Measurements from ENCODE around the gene CYP2W1. TPM values are rescaled to one million over a fixed set of nuclear protein-coding genes. Genes with fewer than 3 reads are reported as not detected.
A peak's percentile ranks its signal among the peaks of the same experiment; 100 is the strongest.

Gene CYP2W1
- total and polyA plus RNA-seq, 11 donors = not detected

DNA sequence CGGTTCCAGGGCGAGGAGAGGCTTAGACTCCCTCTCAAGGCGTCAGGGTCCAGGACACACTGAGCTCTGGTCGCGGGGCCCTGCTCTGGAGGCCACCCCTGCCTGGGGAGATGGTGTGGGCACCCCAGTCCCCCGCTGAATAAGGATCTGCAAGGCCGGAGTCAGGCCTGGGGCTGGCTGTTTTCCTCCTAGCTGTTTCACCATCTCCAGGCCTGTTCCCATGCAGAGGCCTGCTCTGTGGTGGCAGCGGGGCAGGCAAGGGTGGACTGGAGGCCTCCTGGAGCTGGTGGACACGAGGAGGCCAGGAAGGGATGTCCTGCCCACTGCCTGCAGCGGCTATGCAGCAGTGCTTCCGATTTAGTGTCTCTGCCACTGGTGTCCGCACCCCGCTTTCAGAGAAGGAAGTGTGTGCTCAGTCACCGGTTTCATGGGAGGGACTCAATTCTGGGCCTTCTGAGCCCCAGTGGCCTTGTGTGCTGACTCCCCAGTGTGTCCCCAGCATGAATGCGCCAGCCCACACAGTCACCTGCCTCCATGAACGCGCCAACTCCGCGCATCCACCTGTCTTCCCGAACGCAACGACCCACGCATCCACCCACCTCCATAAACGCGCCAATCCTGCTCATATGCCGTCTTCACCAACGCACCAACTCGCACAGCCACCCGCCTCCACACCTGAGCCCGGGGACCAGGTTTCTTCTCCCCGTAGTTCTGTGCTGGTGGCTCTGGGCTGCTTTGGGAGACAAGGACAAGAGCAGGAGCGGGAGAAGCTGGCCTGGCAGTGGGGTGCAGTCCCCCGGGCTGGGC lies 46.9 kb downstream of the CYP2W1 start:
- intact Hi-C loops (cut with DNase I) = loop anchor here in 3 of 10 donors (2.0 to 5.0 kb wide), 5 partner anchors 13 to 35 kb away; partner anchors contain the start of gene GPR146 (in 1 of the 3)
- no peak for TF ChIP-seq POLR2A (IDR thresholded peaks at IDR 0.05)
- TF ChIP-seq CTCF (IDR thresholded peaks at IDR 0.05) = no peak
- DNase-seq (no peak), ATAC-seq (no peak)
- no peaks in the 10 kb centered on the region for H3K9me3 ChIP-seq
- no peak overlapping the region for H3K4me3 ChIP-seq
- peak overlapping the region in 9 of 12 donors; percentile 79 to 97 (median 92) for H3K27ac ChIP-seq
- H3K27me3 ChIP-seq = no peaks in the 10 kb centered on the region
- H3K4me1 ChIP-seq = peaks cover 4 to 34% (median 15%) of the 10 kb centered on the region in 12 donors
- peaks cover 0 to 17% (median 13%) of the 10 kb centered on the region in 9 donors for H3K36me3 ChIP-seq
- 93 to 96% (median 95%) methylated on average over 30 to 33 of the region's 33 CpGs for WGBS, 4 donors

DNA sequence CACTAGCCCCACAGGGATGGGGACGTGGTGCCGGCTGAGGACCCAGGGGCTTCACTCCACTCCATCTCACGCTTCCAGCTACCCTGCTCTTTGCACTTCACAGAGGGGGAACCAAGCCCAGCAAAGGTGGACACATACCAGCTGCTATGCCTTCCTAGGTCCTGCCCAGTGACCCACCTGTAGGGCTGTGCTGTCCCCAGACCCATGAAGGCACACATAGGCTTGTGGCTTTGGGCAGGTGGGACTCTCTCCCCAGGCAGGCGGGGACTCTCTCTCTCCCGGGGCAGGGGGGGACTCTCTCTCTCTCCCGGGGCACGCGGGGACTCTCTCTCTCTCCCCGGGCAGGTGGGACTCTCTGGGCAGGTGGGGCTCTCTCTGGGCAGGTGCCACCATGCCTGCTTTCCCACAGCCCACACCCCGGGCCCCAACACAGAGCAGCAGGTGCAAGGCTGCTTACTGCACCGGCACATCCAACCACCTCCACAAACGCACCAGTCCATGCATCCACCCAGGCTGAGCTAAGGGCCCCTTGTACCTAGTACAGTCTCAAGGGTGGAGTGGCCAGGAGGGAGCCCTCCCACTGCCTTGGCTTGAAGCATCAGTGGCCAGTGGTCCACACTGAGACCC lies 47.6 kb downstream of the CYP2W1 start:
- H3K4me3 ChIP-seq = no peak overlapping the region
- H3K36me3 ChIP-seq = peaks cover 0 to 13% (median 8%) of the 10 kb centered on the region in 9 donors
- H3K27me3 ChIP-seq = no peaks in the 10 kb centered on the region
- intact Hi-C loops (cut with DNase I) = no loop called here
- TF ChIP-seq CTCF (IDR thresholded peaks at IDR 0.05) (no peak), POLR2A (IDR thresholded peaks at IDR 0.05) (no peak)
- no peak for ATAC-seq
- H3K9me3 ChIP-seq = no peaks in the 10 kb centered on the region
- peaks cover 4 to 30% (median 15%) of the 10 kb centered on the region in 12 donors for H3K4me1 ChIP-seq
- 89 to 94% (median 93%) methylated on average over 9 to 12 of the region's 12 CpGs for WGBS, 4 donors
- H3K27ac ChIP-seq = no peak overlapping the region
- DNase-seq = no peak

- no peak overlapping the region for H3K4me3 ChIP-seq
- no peaks in the 10 kb centered on the region for H3K27me3 ChIP-seq
- ATAC-seq (no peak), DNase-seq (no peak)
- H3K36me3 ChIP-seq = peaks cover 0 to under 1% (median 0%) of the 10 kb centered on the region in 9 donors
- H3K4me1 ChIP-seq = peaks cover 4 to 24% (median 14%) of the 10 kb centered on the region in 12 donors
- 95 to 96% (median 95%) methylated on average over 25 to 30 of the region's 33 CpGs for WGBS, 4 donors
- intact Hi-C loops (cut with DNase I) = no loop called here
- H3K9me3 ChIP-seq = no peaks in the 10 kb centered on the region
- TF ChIP-seq CTCF (IDR thresholded peaks at IDR 0.05) = no peak
- TF ChIP-seq POLR2A (IDR thresholded peaks at IDR 0.05) = no peak
- H3K27ac ChIP-seq = no peak overlapping the region
These were observed 48.9 kb downstream of the CYP2W1 start for GRCh38 chr7:1031716-1032455.
